Immature natural killer cell (primary cell): Measurements from ENCODE around the gene METTL2B. TPM values are rescaled to one million over a fixed set of nuclear protein-coding genes. Genes with fewer than 3 reads are reported as not detected.
"Not testable (repeated sequence)": the region's sequence is repeated elsewhere in the genome, so short reads cannot be mapped to it uniquely, and the experiment has no call there.

ENCODE experiments used
- DNase-seq, 3 donors: peaks; one replicate each; pipeline ENCODE4 v3.0.0; 2022; ENCODE audit warnings: mixed read lengths in 1 of 3
- H3K27ac Mint-ChIP-seq, 6 donors: one replicate each; pipeline ENCODE4 v1.8.0; 2020; ENCODE audit warnings: mixed read lengths in 6 of 6, mild to moderate bottlenecking in 5 of 6, inconsistent platforms in 4 of 6, moderate library complexity in 3 of 6
- H3K27me3 Mint-ChIP-seq, 3 donors: one replicate each; pipeline ENCODE4 v1.8.0; 2020 to 2021; ENCODE audit warnings: low read depth in 3 of 3, mild to moderate bottlenecking in 3 of 3, mixed read lengths in 3 of 3, moderate library complexity in 3 of 3, inconsistent platforms in 1 of 3
- H3K36me3 Mint-ChIP-seq, 3 donors: one replicate each; pipeline ENCODE4 v1.8.0; 2020; ENCODE audit warnings: mixed read lengths in 3 of 3, inconsistent platforms in 2 of 3, mild to moderate bottlenecking in 2 of 3
- H3K4me1 Mint-ChIP-seq, 2 donors: one replicate each; pipeline ENCODE4 v1.8.0; 2020; ENCODE audit warnings: inconsistent platforms in 2 of 2, mild to moderate bottlenecking in 2 of 2, mixed read lengths in 2 of 2, moderate library complexity in 1 of 2
- H3K4me3 Mint-ChIP-seq, 5 donors: one replicate each; pipeline ENCODE4 v1.8.0; 2020; ENCODE audit warnings: mild to moderate bottlenecking in 5 of 5, mixed read lengths in 5 of 5, inconsistent platforms in 3 of 5, moderate library complexity in 3 of 5
- H3K9me3 Mint-ChIP-seq, 6 donors: one replicate each; pipeline ENCODE4 v1.8.0; 2020; ENCODE audit warnings: mild to moderate bottlenecking in 6 of 6, mixed read lengths in 6 of 6, inconsistent platforms in 4 of 6, moderate library complexity in 3 of 6
- polyA plus RNA-seq, 3 donors: library from polyadenylated mRNA; unstranded; fragments of 300-500 nt; fragmentation: Illumina TruSeq; gene quantifications; one replicate each; pipeline ENCODE4 v1.2.3, GENCODE V29; 2021

Gene METTL2B
- polyA plus RNA-seq, 3 donors from 2014 or later: 2.8 to 24.9 (median 11.9) TPM

- Mint-ChIP-seq H3K27ac (peak overlapping the region in 2 of 6 donors; percentile 38 to 92), H3K4me1 (peaks cover 14 to 18% of the 10 kb centered on the region in 2 donors)
- not testable (repeated sequence) for H3K27me3 Mint-ChIP-seq, DNase-seq, H3K4me3 Mint-ChIP-seq, H3K9me3 Mint-ChIP-seq, H3K36me3 Mint-ChIP-seq
Observed at GRCh38 chr7:128523932-128524524, 47.5 kb downstream of the METTL2B start.

DNA sequence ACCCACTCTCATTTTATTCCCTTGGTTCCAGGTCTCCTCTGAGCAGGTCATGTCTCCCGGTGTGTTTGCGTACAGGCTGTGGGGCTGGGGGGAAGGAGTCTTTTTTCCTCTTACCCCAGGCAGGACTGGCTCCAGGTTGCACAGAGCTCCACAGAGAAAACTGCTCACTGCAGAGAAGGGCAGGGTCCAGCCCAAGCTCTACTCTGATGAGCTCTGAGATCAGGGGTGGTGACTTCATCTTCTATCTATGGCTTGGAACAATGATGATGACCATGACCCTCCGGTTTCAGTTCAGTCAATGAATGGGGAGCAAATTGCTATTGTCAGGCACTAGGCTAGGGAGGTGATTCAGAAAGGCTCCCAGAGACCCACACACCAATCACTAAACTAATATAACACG lies 49.0 kb downstream of the METTL2B start:
- Mint-ChIP-seq H3K4me1 (peaks cover 22 to 28% of the 10 kb centered on the region in 2 donors), H3K27ac (peak overlapping the region in 2 of 6 donors; percentile 59 to 66)
- not testable (repeated sequence) for H3K9me3 Mint-ChIP-seq, DNase-seq, H3K36me3 Mint-ChIP-seq, H3K27me3 Mint-ChIP-seq, H3K4me3 Mint-ChIP-seq

DNA sequence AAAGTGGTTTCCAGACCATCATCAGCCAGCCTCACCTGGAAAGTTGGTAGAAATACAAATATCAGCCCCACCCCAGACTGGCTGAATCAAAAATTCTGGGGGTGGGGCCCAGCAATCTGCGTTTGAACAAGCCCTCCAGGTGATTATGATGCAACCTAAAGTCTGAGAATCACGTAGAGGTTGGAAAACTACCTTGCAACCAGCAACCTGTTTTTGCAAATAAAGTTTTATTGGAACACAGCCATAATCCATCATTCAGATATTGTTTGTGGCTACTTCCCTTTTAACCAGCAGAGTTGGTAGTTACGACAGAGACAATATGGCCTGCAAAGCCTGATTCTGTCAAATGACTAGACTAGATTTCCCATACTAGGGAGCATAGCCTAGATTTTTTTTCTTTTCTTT lies 49.5 kb downstream of the METTL2B start:
- not testable (repeated sequence) for DNase-seq, H3K4me3 Mint-ChIP-seq, H3K27me3 Mint-ChIP-seq, H3K27ac Mint-ChIP-seq, H3K36me3 Mint-ChIP-seq, H3K9me3 Mint-ChIP-seq
- H3K4me1 Mint-ChIP-seq: peaks cover 22 to 28% of the 10 kb centered on the region in 2 donors

- H3K27ac Mint-ChIP-seq: peak overlapping the region in 1 of 6 donors; percentile 82
- H3K4me3 Mint-ChIP-seq: peak overlapping the region in 3 of 5 donors; percentile 25 to 56 (median 38)
- H3K4me1 Mint-ChIP-seq: peaks cover 28 to 37% of the 10 kb centered on the region in 2 donors
- not testable (repeated sequence) for H3K36me3 Mint-ChIP-seq, H3K9me3 Mint-ChIP-seq, DNase-seq, H3K27me3 Mint-ChIP-seq
Observed at GRCh38 chr7:128529191-128529590, 52.6 kb downstream of the METTL2B start.

DNA sequence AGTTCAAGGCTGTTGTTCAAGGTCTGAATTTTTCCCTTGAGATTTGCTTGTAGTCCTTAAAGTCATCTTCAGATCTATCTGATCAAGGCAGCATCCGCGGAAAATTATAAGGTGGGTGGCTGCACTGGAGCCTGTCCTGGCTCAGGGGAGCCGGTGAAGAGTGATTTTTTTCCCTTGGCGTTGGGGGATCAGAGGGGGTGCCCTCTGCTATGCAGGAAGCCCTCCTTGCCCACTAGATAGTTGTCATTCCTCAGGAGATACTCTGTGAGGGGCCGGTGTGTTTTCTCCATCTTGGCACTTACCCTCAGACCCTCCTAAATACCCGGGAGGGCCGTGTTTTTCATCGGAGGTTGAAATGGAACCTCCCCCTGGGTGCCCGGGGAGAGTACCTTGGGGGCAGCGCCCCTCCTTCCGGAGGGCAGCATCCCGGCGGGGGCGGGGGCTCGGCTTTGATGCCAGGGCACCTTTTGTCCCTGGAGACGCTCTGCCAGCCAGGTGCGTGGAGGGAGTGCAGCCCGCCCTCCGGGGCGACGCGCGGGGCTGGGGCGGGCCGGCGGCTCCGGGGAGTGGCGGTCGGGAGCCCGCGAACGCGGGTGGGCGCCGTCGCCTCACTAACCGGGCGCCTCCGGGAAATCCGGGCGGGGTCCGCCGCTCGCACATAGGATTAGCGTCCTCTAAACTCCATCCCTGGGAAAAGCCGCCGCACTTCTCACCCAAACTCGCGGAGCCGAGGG lies 53.7 kb downstream of the METTL2B start:
- not testable (repeated sequence) for H3K36me3 Mint-ChIP-seq

DNA sequence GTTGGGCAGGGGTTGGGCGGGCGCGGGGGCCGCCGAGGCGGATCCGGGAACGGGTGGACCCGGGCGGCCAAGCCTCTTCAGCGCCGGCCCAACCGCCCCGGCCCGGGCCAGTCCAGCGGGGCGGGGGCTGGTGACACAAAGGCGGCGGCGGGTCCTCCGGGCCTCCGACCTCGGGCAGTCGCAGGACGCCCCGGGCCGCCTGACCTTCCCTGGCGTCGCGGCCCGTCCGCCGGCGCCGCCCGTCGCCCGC lies 54.2 kb downstream of the METTL2B start:
- no peak for DNase-seq
- Mint-ChIP-seq H3K4me3 (no peak overlapping the region), H3K36me3 (peaks cover 0 to 7% (median 3%) of the 10 kb centered on the region in 3 donors), H3K9me3 (no peaks in the 10 kb centered on the region), H3K4me1 (peaks cover 38 to 47% of the 10 kb centered on the region in 2 donors), H3K27me3 (peaks cover 2 to 7% (median 6%) of the 10 kb centered on the region in 3 donors), H3K27ac (no peak overlapping the region)

More for the DNA sequence above, 53.7 kb downstream of the METTL2B start:
- Mint-ChIP-seq H3K4me3 (peak overlapping the region; percentile 85 to 89 (median 88)), H3K27ac (peak overlapping the region; percentile 82 to 94 (median 90)), H3K4me1 (peaks cover 34 to 46% of the 10 kb centered on the region in 2 donors)
- DNase-seq: peak in 1 of 3 donors; percentile 38
- H3K27me3 Mint-ChIP-seq, H3K9me3 Mint-ChIP-seq: not testable (repeated sequence)

DNA sequence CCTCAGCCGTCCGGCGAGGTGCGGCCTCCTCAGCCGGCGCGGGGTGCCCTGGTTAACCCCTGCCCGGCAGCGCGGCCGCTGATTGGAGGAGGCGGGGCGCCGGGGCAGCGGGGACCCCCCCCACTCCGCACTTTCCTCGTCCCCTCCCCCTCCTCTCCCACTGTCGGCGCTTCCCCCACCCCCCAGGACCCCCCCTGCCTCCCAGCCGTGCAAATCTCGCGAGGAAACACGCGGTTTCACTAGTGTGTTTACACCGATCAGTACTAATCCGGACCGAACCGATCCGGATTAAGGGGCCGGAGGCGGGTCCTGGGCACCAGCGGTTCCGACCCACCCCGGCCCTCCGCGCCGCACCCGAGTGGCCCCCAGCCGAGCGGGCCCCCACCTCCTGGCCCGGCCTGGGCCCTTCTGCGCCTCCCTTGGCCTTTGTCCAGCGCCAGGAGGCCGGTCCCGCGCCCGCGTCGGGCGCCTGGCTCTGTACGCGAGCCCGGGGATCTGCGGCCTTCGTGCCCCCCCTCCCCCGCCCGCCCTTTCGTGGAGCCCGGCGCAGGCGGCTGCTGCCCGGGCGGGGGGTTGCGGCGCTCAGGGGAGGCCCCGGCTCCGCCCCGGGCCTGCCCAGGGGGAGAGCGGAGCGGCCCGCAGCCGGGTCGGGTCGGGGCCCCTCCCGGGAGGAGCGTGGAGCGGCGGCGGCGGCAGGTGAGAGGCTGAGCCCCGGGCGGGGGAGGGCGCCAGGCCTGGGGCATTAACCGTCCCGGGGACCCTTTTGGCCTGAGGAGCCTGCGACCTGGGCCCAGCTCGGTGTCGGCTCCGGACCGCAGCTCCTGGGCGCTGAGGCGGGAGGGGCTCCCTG lies 54.8 kb downstream of the METTL2B start:
- peak; percentile 79 to 85 (median 84) for DNase-seq
- not testable (repeated sequence) for H3K9me3 Mint-ChIP-seq, H3K36me3 Mint-ChIP-seq, H3K27me3 Mint-ChIP-seq
- H3K4me1 Mint-ChIP-seq: peaks cover 38 to 47% of the 10 kb centered on the region in 2 donors
- peak overlapping the region in 2 of 6 donors; percentile 36 to 48 for H3K27ac Mint-ChIP-seq
- H3K4me3 Mint-ChIP-seq: peak overlapping the region in 4 of 5 donors; percentile 35 to 68 (median 58)

- not testable (repeated sequence) for H3K27me3 Mint-ChIP-seq, H3K9me3 Mint-ChIP-seq, H3K36me3 Mint-ChIP-seq
- Mint-ChIP-seq H3K27ac (peak overlapping the region; percentile 88 to 97 (median 93)), H3K4me1 (peaks cover 39 to 47% of the 10 kb centered on the region in 2 donors), H3K4me3 (peak overlapping the region; percentile 88 to 91 (median 91))
- DNase-seq: peak; percentile 34 to 39 (median 37)
Observed at GRCh38 chr7:128531955-128532478, 55.5 kb downstream of the METTL2B start.

DNA sequence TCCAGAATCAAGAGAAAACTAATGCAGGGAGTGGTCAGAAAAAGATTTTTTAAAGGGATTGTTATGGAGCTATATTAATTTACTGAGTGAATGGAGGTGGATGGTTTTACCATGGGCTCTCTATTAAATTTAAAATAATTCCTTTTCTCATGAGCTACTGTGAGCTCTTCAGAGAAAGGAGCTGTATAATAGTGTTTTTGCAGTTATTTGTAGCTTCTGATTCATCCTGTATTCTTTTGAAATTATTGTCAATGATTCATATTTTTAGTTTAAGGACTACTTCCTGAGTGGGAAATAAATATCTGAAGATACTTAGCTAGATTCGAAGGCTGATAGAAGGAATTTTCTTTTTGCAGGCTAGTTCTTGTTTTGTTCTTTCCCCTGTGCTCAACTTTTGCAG lies 56.4 kb downstream of the METTL2B start:
- Mint-ChIP-seq H3K27ac (peak overlapping the region; percentile 82 to 97 (median 91)), H3K4me3 (peak overlapping the region; percentile 88 to 91 (median 91)), H3K4me1 (peaks cover 44 to 55% of the 10 kb centered on the region in 2 donors)
- not testable (repeated sequence) for H3K9me3 Mint-ChIP-seq, H3K36me3 Mint-ChIP-seq, DNase-seq, H3K27me3 Mint-ChIP-seq

DNA sequence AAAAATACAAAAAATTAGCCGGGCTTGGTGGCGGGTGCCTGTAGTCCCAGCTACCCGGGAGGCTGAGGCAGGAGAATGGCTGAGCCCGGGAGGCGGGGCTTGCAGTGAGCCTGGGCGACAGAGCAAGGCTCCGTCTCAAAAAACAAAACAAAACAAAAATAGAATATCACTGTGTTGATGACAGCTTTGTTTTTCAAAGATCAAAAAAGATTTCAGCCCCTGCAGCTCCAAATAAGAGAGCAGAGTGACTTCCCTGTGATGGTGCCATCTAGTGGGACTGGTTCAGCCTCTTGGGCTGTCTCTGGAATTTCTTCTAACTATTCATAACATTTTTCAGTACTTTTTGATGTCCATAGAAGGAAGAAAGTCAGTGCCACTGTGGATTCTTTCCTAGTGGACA lies 60.9 kb downstream of the METTL2B start:
- not testable (repeated sequence) for H3K4me3 Mint-ChIP-seq, H3K27me3 Mint-ChIP-seq, H3K27ac Mint-ChIP-seq, H3K9me3 Mint-ChIP-seq
- H3K36me3 Mint-ChIP-seq: peaks cover 0 to 16% (median 7%) of the 10 kb centered on the region in 3 donors
- peak in 2 of 3 donors; percentile 5 to 17 for DNase-seq
- H3K4me1 Mint-ChIP-seq: peaks cover 41 to 62% of the 10 kb centered on the region in 2 donors

DNA sequence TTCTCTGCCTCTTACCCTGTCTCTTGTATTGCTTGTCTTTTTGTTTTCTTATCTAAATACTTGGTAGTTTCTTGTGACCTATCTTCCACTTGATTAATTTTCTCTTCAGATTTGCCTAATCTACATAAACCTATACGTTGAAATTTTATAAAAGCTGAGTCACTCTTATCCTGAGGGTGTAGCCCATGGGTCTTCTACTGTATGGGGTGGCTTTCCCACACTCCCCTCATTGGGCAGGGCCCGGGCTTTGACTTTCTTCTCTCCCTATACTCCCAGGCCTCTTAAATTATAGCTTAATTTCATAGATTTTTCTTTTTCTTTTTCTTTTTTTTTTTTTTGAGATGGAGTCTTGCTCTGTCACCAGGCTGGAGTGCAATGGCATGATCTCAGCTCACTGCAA lies 66.0 kb downstream of the METTL2B start:
- H3K4me1 Mint-ChIP-seq: peaks cover 20 to 53% of the 10 kb centered on the region in 2 donors
- not testable (repeated sequence) for DNase-seq, H3K9me3 Mint-ChIP-seq, H3K4me3 Mint-ChIP-seq, H3K27me3 Mint-ChIP-seq
- H3K36me3 Mint-ChIP-seq: peaks cover 7 to 17% (median 8%) of the 10 kb centered on the region in 3 donors
- H3K27ac Mint-ChIP-seq: peak overlapping the region in 4 of 6 donors; percentile 23 to 72 (median 36)

DNA sequence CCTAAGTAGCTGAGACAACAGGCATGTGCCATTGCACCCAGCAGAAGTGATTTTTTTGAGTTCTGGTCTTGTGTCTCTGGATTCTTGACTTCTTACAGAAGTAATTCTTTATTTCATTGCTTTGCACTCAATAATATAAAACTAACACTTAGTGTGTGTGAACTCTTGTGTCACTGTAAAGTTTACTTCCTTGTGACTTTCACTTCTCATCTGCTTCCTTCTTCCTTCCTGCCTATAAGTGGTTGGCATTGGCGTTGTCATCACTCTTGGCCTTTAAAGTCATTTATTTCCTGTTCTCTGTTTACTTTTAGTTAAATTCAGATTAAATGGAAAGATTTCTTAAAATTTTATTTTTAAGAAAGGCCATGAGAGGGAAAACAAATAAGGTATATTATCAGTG lies 66.8 kb downstream of the METTL2B start:
- Mint-ChIP-seq H3K27ac (peak overlapping the region in 5 of 6 donors; percentile 53 to 86 (median 78)), H3K4me1 (peaks cover 16 to 46% of the 10 kb centered on the region in 2 donors), H3K36me3 (peaks cover 7 to 14% (median 8%) of the 10 kb centered on the region in 3 donors), H3K4me3 (peak overlapping the region in 4 of 5 donors; percentile 14 to 58 (median 44))
- not testable (repeated sequence) for DNase-seq, H3K27me3 Mint-ChIP-seq, H3K9me3 Mint-ChIP-seq

- H3K27ac Mint-ChIP-seq, H3K36me3 Mint-ChIP-seq, H3K27me3 Mint-ChIP-seq, H3K4me3 Mint-ChIP-seq, DNase-seq, H3K9me3 Mint-ChIP-seq: not testable (repeated sequence)
- H3K4me1 Mint-ChIP-seq: peaks cover 19 to 41% of the 10 kb centered on the region in 2 donors
Observed at GRCh38 chr7:128546319-128546851, 69.8 kb downstream of the METTL2B start.
